Spleen (tissue), 11 donors: Measurements from ENCODE around the gene CPED1. TPM values are rescaled to one million over a fixed set of nuclear protein-coding genes. Genes with fewer than 3 reads are reported as not detected.

Experiments used
- DNase-seq: peaks from one replicate; pipeline ENCODE4 v3.0.0-alpha.2; 2020
- H3K27ac ChIP-seq, 8 donors: fragments of 200-600 bp; sonication (generic) in 7 of 8; 1 replicate in 4 of 8; 2 replicates in 4 of 8; pipeline versions ENCODE4 v1.5.0 to v1.8.0; 2016 to 2021; ENCODE audit warnings: inconsistent platforms in 4 of 8, mild to moderate bottlenecking in 4 of 8, moderate library complexity in 1 of 8
- H3K27me3 ChIP-seq, 7 donors: fragments of 200-600 bp; sonication (generic) in 6 of 7; replicated peaks in 1 of 7; 1 replicate in 4 of 7; 2 replicates in 3 of 7; pipeline versions ENCODE4 v1.5.0 to v1.8.0; 2016 to 2021; ENCODE audit warnings: inconsistent platforms in 3 of 7, mild to moderate bottlenecking in 1 of 7
- H3K36me3 ChIP-seq, 6 donors: fragments of 200-600 bp; sonication (generic) in 5 of 6; 1 replicate in 4 of 6; 2 replicates in 2 of 6; pipeline versions ENCODE4 v1.5.0 to v1.8.0; 2016 to 2021; ENCODE audit warnings: inconsistent platforms in 2 of 6
- H3K4me1 ChIP-seq, 6 donors: fragments of 200-600 bp; sonication (generic) in 5 of 6; 1 replicate in 3 of 6; 2 replicates in 3 of 6; pipeline versions ENCODE4 v1.5.0 to v1.8.0; 2016 to 2021; ENCODE audit warnings: inconsistent platforms in 3 of 6
- H3K4me3 ChIP-seq, 8 donors: fragments of 200-600 bp; sonication (generic) in 7 of 8; 1 replicate in 4 of 8; 2 replicates in 4 of 8; pipeline versions ENCODE4 v1.5.0 to v1.8.0; 2016 to 2021; ENCODE audit warnings: inconsistent platforms in 4 of 8, mild to moderate bottlenecking in 4 of 8, moderate library complexity in 2 of 8
- H3K9me3 ChIP-seq, 8 donors: fragments of 200-600 bp; sonication (generic) in 7 of 8; 1 replicate in 4 of 8; 2 replicates in 4 of 8; pipeline versions ENCODE4 v1.5.0 to v1.8.0; 2016 to 2021; ENCODE audit warnings: inconsistent platforms in 4 of 8
- CTCF ChIP-seq, 11 experiments: fragments of 200-600 bp in 7 of 11; fragments of 450-650 bp in 4 of 11; sonication (generic) in 4 of 11; IDR thresholded peaks in 8 of 11; conservative IDR thresholded peaks in 3 of 11; 1 replicate in 7 of 11; 2 replicates in 4 of 11; pipeline versions ENCODE4 v1.4.0 to v1.8.0; 2016 to 2021; ENCODE audit warnings: antibody characterized with exemption in 11 of 11, inconsistent platforms in 4 of 11, mild to moderate bottlenecking in 1 of 11
- POLR2A ChIP-seq, 3 donors: fragments of 450-650 bp; IDR thresholded peaks; one replicate each; pipeline ENCODE4 v1.5.1; 2017; ENCODE audit warnings: antibody characterized with exemption in 3 of 3, mild to moderate bottlenecking in 1 of 3
- POLR2AphosphoS5 ChIP-seq, 3 donors: sonication (generic); formaldehyde crosslinking; IDR thresholded peaks; one replicate each; pipeline ENCODE4 v1.5.1; 2017; ENCODE audit warnings: antibody characterized with exemption in 3 of 3
- WGBS, 5 donors: extraction: QIAGEN DNeasy Blood & Tissue Kit in 3 of 5; methylation state at CpG; one replicate each; pipeline versions ENCODE4 v1.1.5 to v1.1.7; 2013 to 2018; 5-methylcytosine and 5-hydroxymethylcytosine counted together
- intact Hi-C: fragments of 100-400 bp; cut with DNase I; formaldehyde crosslinking; loops from one replicate; pipeline ENCODE4 v1.15.0; 2023; ENCODE audit warnings: low total_unique reads
- polyA plus RNA-seq, 3 donors: library from polyadenylated mRNA; stranded (reverse); fragments of 200-250 nt; gene quantifications; one replicate each; pipeline ENCODE4 v1.2.1, GENCODE V29; 2013
- small RNA-seq, 4 donors: library from RNA; depleted of rRNA; stranded (forward); fragments of <200 nt; gene quantifications; one replicate each; pipeline ENCODE3, GENCODE V24; 2016
- total RNA-seq, 7 donors: library from RNA; depleted of rRNA in 3 of 7; stranded (reverse); fragments of >200 nt in 3 of 7; fragmentation: NEBNext Ultra II Directional in 4 of 7; extraction: Animal tissue kit (Norgen Biotek cat#: 25700) in 4 of 7; gene quantifications; one replicate each; pipeline versions ENCODE4 v1.1.0 to v1.2.1, GENCODE V29; 2016 to 2021
- donor health status: healthy with polysubstance abuse.
- donor health status: DM: no; HTN: no; CAD: no; lungs with moderate emphysema.
- donor health status: DM: no; HTN: no; CAD: no.
- donor health status: Bipolar disorder and iron deficiency.
- donor health status: healthy.
- donor health status: DM: no; HTN: no; CAD: no.
- donor health status: DM: yes; HTN: yes; CAD: no.

Gene CPED1
- total and polyA plus RNA-seq, 10 donors: 1.5 to 81.6 (median 38.6) TPM

DNA sequence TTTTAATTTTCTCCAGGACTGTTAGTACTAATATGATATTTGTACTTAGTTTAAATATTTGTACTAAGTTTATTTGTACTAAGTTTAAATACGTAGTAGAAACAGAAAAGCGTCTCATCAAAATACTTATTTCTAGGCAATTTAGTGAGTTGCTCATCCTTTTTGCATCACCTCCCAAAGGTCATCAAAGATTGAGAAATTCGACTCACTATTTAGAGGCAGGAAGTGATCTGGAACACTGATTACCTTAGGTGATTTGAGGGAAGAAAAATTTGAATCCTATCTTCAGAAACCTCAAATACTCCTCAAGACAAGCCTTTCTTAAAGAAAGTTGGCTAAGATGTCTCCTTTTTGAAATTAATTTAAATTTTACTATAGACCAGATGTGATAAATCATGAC, 354.8 kb downstream of the CPED1 start:
- H3K36me3 ChIP-seq: peaks cover 0 to 36% (median 8%) of the 10 kb centered on the region in 6 donors
- no peaks in the 10 kb centered on the region for H3K4me1 ChIP-seq
- no peak overlapping the region for H3K27ac ChIP-seq
- H3K4me3 ChIP-seq: no peak overlapping the region
- DNase-seq: no peak
- H3K27me3 ChIP-seq: no peaks in the 10 kb centered on the region
- 78 to 90% (median 80%) methylated on average over 3 of the region's 3 CpGs for WGBS, 5 donors
- no peak for TF ChIP-seq CTCF (IDR thresholded peaks at IDR 0.05 in 8 of 11, conservative IDR thresholded peaks at IDR 0.05 in 3 of 11)
- no peak for TF ChIP-seq POLR2AphosphoS5 (IDR thresholded peaks at IDR 0.05)
- no peak for TF ChIP-seq POLR2A (IDR thresholded peaks at IDR 0.05)
- H3K9me3 ChIP-seq: no peaks in the 10 kb centered on the region
- intact Hi-C loops: no loop called here

DNA sequence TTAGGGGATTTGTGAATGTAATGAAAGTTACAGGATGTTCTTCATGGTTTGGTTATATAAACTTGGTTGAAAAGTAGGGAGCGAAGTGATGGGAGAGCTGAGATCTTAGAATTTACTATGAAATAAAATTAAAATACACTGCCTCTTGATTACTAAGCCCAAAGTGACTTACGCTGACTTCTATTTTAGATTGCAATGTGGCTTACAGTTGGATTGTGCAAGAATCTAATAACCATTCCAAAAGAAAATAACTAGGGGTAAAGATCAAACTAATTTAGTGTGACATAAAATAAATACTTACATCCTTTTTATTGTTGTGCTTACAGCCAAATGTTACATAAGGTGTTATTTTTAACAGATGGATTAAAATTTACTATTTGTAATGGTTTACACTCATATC, 355.6 kb downstream of the CPED1 start:
- 83 to 92% (median 88%) methylated on average over 2 of the region's 2 CpGs for WGBS, 5 donors
- Histone ChIP-seq H3K27ac (no peak overlapping the region), H3K4me1 (no peaks in the 10 kb centered on the region), H3K36me3 (peaks cover 0 to 29% (median 8%) of the 10 kb centered on the region in 6 donors), H3K27me3 (no peaks in the 10 kb centered on the region), H3K9me3 (no peaks in the 10 kb centered on the region), H3K4me3 (no peak overlapping the region)
- TF ChIP-seq CTCF (IDR thresholded peaks at IDR 0.05 in 8 of 11, conservative IDR thresholded peaks at IDR 0.05 in 3 of 11) (no peak), POLR2A (IDR thresholded peaks at IDR 0.05) (no peak), POLR2AphosphoS5 (IDR thresholded peaks at IDR 0.05) (no peak)
- no peak for DNase-seq
- intact Hi-C loops: no loop called here

DNA sequence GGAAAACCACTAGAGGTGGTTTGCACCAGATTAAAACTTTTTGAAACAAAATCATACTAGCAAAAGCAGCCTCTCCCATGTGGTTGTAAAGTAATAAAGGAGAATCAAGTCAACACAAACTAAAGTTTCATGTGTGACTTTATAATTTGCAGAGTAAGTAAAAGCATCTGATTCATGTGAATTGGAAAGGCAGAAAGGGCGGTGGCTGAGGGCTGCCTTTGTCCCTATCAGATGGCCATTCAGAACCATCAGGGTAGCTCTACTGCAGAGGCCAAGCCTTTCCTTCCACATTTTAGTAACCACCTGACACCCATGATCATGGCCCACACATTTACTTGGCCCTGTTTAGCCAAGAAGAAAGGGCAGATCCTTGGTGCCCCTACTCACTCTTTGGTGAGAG, 356.0 kb downstream of the CPED1 start:
- Histone ChIP-seq H3K27me3 (no peaks in the 10 kb centered on the region), H3K4me1 (no peaks in the 10 kb centered on the region), H3K36me3 (peaks cover 0 to 27% (median 8%) of the 10 kb centered on the region in 6 donors), H3K4me3 (no peak overlapping the region), H3K27ac (no peak overlapping the region), H3K9me3 (no peaks in the 10 kb centered on the region)
- intact Hi-C loops: no loop called here
- WGBS, 5 donors: 82 to 100% (median 86%) methylated on average over 1 of the region's 1 CpG
- no peak for DNase-seq
- TF ChIP-seq CTCF (IDR thresholded peaks at IDR 0.05 in 8 of 11, conservative IDR thresholded peaks at IDR 0.05 in 3 of 11) (no peak), POLR2A (IDR thresholded peaks at IDR 0.05) (no peak), POLR2AphosphoS5 (IDR thresholded peaks at IDR 0.05) (no peak)

Small RNA genes lying within 50 kb of the gene (small RNA-seq; reads per million reads assigned to genes)
- gene HMGN1P18: 0 reads per million in 4 donors
- 0 reads per million in 4 donors for gene RNA5SP240
- 0 reads per million in 4 donors for gene RNA5SP241
- gene RNU6-517P: 0 reads per million in 4 donors

Other genes starting within 250 kb of the CPED1 start
- gene TSPAN12, start 130.6 kb upstream of the CPED1 start, total RNA-seq: 10 to 100 TPM; 28.8 to 61.2 (median 47.7) TPM
- 10 to 100 TPM in 1 of 3 donors, 1 to 10 TPM in 2; 4.7 to 12.8 (median 8.7) TPM for gene TSPAN12, start 130.6 kb upstream of the CPED1 start, polyA plus RNA-seq
- gene ING3, start 37.9 kb upstream of the CPED1 start, total RNA-seq: 10 to 100 TPM; 21.7 to 40.9 (median 31.9) TPM
- 10 to 100 TPM; 10.2 to 16.9 (median 10.6) TPM for gene ING3, start 37.9 kb upstream of the CPED1 start, polyA plus RNA-seq